IPS-15b (cell line): Measurements from ENCODE around the gene HINFP.

Experiments used
- H3K27me3 ChIP-seq: one replicate; pipeline ENCODE4 v1.6.1; 2013; ENCODE audit warnings: low read length; ENCODE audit not compliant: control insufficient read depth, insufficient read depth
- H3K36me3 ChIP-seq: one replicate; pipeline ENCODE4 v1.6.1; 2013; ENCODE audit warnings: low read length; ENCODE audit not compliant: control insufficient read depth, insufficient read depth
- H3K4me1 ChIP-seq: one replicate; pipeline ENCODE4 v1.6.1; 2013; ENCODE audit warnings: mild to moderate bottlenecking, low read length; ENCODE audit not compliant: control insufficient read depth, insufficient read depth
- H3K4me3 ChIP-seq: one replicate; pipeline ENCODE4 v1.5.1; 2013; ENCODE audit warnings: low read depth, low read length
- H3K9ac ChIP-seq: one replicate; pipeline ENCODE4 v1.6.1; 2013; ENCODE audit warnings: low read depth, mild to moderate bottlenecking, low read length
- H3K9me3 ChIP-seq: one replicate; pipeline ENCODE4 v1.6.1; 2013; ENCODE audit warnings: mild to moderate bottlenecking, low read length; ENCODE audit not compliant: control insufficient read depth, insufficient read depth

Gene HINFP

GRCh38 chr11:119113716-119114115 lies 7.7 kb upstream of the HINFP start:
- no peaks in the 10 kb centered on the region for H3K4me1 ChIP-seq
- peaks cover 12% of the 10 kb centered on the region for H3K36me3 ChIP-seq
- no peak overlapping the region for H3K9ac ChIP-seq
- H3K27me3 ChIP-seq, result peaks cover 7% of the 10 kb centered on the region
- no peaks in the 10 kb centered on the region for H3K9me3 ChIP-seq
- H3K4me3 ChIP-seq, result no peak overlapping the region

DNA sequence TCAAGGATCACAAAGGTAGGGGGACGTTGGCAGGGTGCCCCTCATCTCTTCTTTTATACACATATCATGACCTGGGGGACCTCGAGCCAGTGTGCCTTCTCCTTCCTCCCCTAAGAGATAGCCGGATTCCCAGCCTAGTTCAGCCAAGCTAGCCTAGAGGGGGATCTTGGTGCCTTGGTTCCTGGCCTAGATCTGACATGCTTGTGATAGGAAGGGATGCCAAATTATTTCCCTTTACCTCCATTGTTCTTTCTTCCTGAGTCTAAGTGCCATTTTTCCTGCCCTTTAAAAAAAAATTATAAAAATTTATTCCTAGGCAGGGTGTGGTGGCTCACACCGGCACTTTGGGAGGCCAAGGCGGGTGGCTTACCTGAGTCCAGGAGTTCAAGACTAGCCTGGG lies 7.0 kb upstream of the HINFP start:
- no peaks in the 10 kb centered on the region for H3K4me1 ChIP-seq
- H3K36me3 ChIP-seq, result peaks cover 12% of the 10 kb centered on the region
- H3K9me3 ChIP-seq, result no peaks in the 10 kb centered on the region
- H3K27me3 ChIP-seq, result peaks cover under 1% of the 10 kb centered on the region
- H3K9ac ChIP-seq, result no peak overlapping the region
- no peak overlapping the region for H3K4me3 ChIP-seq

- no peak overlapping the region for H3K4me3 ChIP-seq
- peaks cover 5% of the 10 kb centered on the region for H3K4me1 ChIP-seq
- H3K9me3 ChIP-seq, result no peaks in the 10 kb centered on the region
- H3K9ac ChIP-seq, result no peak overlapping the region
- peaks cover 12% of the 10 kb centered on the region for H3K36me3 ChIP-seq
- no peaks in the 10 kb centered on the region for H3K27me3 ChIP-seq
Measured at GRCh38 chr11:119115484-119116234, 5.7 kb upstream of the HINFP start.

DNA sequence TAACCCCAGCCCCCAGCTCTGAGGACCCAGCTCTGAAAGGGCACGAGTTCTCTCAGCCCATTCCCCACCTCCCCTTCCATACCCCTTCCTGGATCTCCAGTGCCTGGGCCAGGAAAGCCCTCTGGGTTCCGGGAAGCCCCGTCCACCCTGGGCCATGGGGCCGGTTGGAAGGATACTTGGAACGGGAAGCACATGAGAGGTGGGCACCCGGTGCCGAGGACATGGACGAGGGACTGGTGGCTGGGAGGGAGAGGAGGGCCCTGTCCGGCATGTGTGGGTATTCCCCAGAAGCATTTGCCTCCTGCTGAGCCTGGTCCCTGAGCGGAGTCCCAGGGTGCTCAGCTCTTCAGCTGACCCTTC lies 5.2 kb upstream of the HINFP start:
- no peak overlapping the region for H3K4me3 ChIP-seq
- no peaks in the 10 kb centered on the region for H3K27me3 ChIP-seq

DNA sequence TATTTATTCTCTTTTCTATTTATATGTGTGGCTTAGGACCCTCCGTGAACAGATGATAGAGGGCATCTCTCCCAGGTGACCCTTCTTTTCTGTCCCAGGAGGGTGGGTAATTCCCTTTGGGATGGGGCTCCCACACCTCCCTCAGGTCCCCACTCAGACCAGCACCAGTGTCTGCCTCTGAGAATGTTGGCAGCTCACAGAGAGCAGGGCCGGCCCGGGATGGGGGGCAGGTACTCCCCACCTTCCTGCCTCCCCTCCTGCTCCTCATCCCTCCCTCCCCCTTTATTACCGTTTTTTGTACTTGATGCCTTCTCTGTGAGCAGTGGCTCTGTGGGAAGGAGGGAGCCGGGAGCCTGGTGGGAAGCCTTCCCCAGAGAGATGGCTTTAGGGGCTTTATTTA lies 4.8 kb upstream of the HINFP start:
- no peak overlapping the region for H3K9ac ChIP-seq
- H3K4me1 ChIP-seq, result peaks cover 5% of the 10 kb centered on the region
- no peaks in the 10 kb centered on the region for H3K9me3 ChIP-seq
- peaks cover 12% of the 10 kb centered on the region for H3K36me3 ChIP-seq
- H3K4me3 ChIP-seq, result no peak overlapping the region
- H3K27me3 ChIP-seq, result no peaks in the 10 kb centered on the region

More for the DNA sequence above, 5.2 kb upstream of the HINFP start:
- Histone ChIP-seq H3K9ac (no peak overlapping the region), H3K36me3 (peaks cover 12% of the 10 kb centered on the region), H3K9me3 (no peaks in the 10 kb centered on the region), H3K4me1 (peaks cover 5% of the 10 kb centered on the region)

DNA sequence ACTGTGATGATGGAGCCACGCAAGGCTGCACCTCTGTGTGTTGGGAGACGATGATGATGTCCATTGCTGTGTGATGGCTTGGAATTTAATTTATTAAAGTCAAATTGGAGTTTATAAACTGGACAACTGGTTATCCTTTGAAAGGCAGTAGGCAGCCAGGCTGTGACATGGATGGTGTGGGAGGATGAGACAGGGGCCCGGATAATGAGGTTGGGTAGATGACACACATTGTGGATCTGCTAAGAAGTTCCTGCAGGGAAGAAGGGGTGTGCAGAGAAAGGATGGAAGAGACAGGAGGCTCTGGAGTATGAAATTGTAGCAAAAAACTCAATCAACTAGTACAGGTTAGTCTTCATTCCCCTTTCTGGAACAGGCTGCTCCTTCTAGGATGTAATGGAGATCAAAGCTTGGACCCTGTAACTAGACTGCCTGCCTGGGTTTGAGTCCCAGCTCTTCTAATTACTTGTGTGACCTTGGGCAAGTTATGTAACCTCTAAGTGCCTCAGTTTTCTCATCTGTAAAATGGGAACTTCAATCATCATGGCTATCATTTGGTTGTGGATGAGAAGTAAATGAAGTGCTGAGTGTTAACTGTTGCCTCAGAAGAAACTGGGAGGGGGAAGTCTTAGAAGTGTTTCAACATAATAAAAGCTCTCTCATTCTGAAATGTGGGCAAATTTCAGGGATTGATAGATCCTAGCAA lies 4.2 kb upstream of the HINFP start:
- Histone ChIP-seq H3K4me1 (peaks cover 5% of the 10 kb centered on the region), H3K36me3 (peaks cover 12% of the 10 kb centered on the region), H3K9me3 (no peaks in the 10 kb centered on the region), H3K9ac (no peak overlapping the region), H3K27me3 (no peaks in the 10 kb centered on the region), H3K4me3 (no peak overlapping the region)

- H3K4me1 ChIP-seq, result peaks cover 7% of the 10 kb centered on the region
- H3K36me3 ChIP-seq, result peaks cover 12% of the 10 kb centered on the region
- H3K9ac ChIP-seq, result no peak overlapping the region
- no peak overlapping the region for H3K4me3 ChIP-seq
- no peaks in the 10 kb centered on the region for H3K9me3 ChIP-seq
- H3K27me3 ChIP-seq, result no peaks in the 10 kb centered on the region
Measured at GRCh38 chr11:119118227-119118626, 3.2 kb upstream of the HINFP start.

- Histone ChIP-seq H3K27me3 (no peaks in the 10 kb centered on the region), H3K36me3 (peaks cover 10% of the 10 kb centered on the region), H3K9ac (no peak overlapping the region), H3K9me3 (no peaks in the 10 kb centered on the region), H3K4me1 (peaks cover 7% of the 10 kb centered on the region), H3K4me3 (no peak overlapping the region)
Measured at GRCh38 chr11:119118946-119119345, 2.4 kb upstream of the HINFP start.

- Histone ChIP-seq H3K4me3 (peak overlapping the region; percentile 59), H3K9ac (no peak overlapping the region), H3K4me1 (peaks cover 7% of the 10 kb centered on the region), H3K27me3 (no peaks in the 10 kb centered on the region), H3K36me3 (peaks cover 3% of the 10 kb centered on the region), H3K9me3 (no peaks in the 10 kb centered on the region)
Measured at GRCh38 chr11:119120639-119121007, 757 bp upstream of the HINFP start.

GRCh38 chr11:119121811-119122124 lies 388 bp downstream of the HINFP start:
- H3K9ac ChIP-seq, result peak overlapping the region; percentile 70
- H3K9me3 ChIP-seq, result no peaks in the 10 kb centered on the region
- H3K4me1 ChIP-seq, result peaks cover 7% of the 10 kb centered on the region
- peak overlapping the region; percentile 99 for H3K4me3 ChIP-seq
- no peaks in the 10 kb centered on the region for H3K36me3 ChIP-seq
- no peaks in the 10 kb centered on the region for H3K27me3 ChIP-seq

DNA sequence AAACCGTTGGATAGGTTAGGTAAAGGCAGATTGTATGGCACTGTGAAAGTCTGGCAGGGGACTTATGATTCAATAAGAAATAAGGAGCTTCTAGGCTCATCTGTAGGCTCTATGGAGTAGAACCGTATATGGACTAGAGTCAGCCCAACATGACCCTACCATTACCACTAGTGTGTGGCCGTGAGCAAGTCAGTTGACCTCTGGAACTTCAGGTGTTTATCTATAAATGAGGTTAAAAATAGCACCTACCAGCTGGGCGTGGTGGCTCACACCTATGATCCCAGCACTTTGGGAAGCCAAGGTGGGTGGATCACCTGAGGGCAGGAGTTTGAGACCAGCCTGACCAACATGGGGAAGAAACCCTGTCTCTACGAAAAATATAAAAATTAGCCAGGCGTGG lies 4.4 kb downstream of the HINFP start:
- no peaks in the 10 kb centered on the region for H3K27me3 ChIP-seq
- no peak overlapping the region for H3K9ac ChIP-seq
- H3K4me3 ChIP-seq, result no peak overlapping the region
- peaks cover 2% of the 10 kb centered on the region for H3K4me1 ChIP-seq
- no peaks in the 10 kb centered on the region for H3K36me3 ChIP-seq
- H3K9me3 ChIP-seq, result no peaks in the 10 kb centered on the region

DNA sequence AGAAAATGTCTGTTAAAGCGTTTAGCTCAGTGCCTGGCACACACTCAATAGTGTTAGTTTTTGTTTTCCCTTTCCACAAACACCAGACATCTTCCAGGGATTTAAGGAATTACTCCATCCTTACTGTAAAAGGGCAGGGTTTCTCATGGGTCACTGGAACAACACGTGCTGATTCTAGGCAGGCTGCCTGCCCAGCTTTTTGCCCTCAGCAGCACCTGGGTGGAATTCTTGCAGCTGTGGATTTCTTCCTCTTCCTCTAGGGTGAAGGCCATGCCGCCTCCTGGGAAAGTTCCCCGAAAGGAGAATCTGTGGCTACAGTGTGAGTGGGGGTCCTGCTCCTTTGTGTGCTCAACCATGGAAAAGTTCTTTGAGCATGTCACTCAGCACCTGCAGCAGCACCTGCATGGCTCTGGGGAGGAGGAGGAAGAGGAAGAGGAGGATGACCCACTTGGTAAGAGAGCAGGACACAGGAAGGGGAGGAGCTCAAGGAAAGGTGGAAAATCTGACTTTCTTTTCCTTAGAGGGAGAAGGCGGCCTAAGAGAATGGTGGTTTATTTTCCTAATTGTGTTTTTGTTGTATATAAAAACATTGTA lies 5.4 kb downstream of the HINFP start:
- peaks cover 8% of the 10 kb centered on the region for H3K36me3 ChIP-seq
- H3K9me3 ChIP-seq, result no peaks in the 10 kb centered on the region
- H3K27me3 ChIP-seq, result no peaks in the 10 kb centered on the region
- H3K9ac ChIP-seq, result no peak overlapping the region
- H3K4me1 ChIP-seq, result peaks cover 2% of the 10 kb centered on the region
- no peak overlapping the region for H3K4me3 ChIP-seq
